Fibroblast of mammary gland (primary cell): ENCODE data around the gene GAS1.

Source experiments
- DNase-seq: peaks from one replicate; pipeline ENCODE4 v3.0.0-alpha.2; 2010; ENCODE audit warnings: low read depth
- H3K4me3 ChIP-seq: 2 replicates; pipeline ENCODE4 v1.5.1; 2011; ENCODE audit warnings: low read depth, mild to moderate bottlenecking, low read length, moderate library complexity; ENCODE audit not compliant: control insufficient read depth
- TF ChIP-seq, protein P1 (sequence below): conservative IDR thresholded peaks from 2 replicates; pipeline ENCODE4 v1.5.1; 2011; ENCODE audit warnings: low read depth, low read length, inconsistent platforms; ENCODE audit not compliant: control insufficient read depth, insufficient read depth

The GAS1 gene

GRCh38 chr9:86978413-86978812 is 31.1 kb upstream of the GAS1 start:
- no peak overlapping the region for H3K4me3 ChIP-seq
- peak; percentile 88 for DNase-seq
- TF ChIP-seq, protein P1, sequence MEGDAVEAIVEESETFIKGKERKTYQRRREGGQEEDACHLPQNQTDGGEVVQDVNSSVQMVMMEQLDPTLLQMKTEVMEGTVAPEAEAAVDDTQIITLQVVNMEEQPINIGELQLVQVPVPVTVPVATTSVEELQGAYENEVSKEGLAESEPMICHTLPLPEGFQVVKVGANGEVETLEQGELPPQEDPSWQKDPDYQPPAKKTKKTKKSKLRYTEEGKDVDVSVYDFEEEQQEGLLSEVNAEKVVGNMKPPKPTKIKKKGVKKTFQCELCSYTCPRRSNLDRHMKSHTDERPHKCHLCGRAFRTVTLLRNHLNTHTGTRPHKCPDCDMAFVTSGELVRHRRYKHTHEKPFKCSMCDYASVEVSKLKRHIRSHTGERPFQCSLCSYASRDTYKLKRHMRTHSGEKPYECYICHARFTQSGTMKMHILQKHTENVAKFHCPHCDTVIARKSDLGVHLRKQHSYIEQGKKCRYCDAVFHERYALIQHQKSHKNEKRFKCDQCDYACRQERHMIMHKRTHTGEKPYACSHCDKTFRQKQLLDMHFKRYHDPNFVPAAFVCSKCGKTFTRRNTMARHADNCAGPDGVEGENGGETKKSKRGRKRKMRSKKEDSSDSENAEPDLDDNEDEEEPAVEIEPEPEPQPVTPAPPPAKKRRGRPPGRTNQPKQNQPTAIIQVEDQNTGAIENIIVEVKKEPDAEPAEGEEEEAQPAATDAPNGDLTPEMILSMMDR: no peak

DNA sequence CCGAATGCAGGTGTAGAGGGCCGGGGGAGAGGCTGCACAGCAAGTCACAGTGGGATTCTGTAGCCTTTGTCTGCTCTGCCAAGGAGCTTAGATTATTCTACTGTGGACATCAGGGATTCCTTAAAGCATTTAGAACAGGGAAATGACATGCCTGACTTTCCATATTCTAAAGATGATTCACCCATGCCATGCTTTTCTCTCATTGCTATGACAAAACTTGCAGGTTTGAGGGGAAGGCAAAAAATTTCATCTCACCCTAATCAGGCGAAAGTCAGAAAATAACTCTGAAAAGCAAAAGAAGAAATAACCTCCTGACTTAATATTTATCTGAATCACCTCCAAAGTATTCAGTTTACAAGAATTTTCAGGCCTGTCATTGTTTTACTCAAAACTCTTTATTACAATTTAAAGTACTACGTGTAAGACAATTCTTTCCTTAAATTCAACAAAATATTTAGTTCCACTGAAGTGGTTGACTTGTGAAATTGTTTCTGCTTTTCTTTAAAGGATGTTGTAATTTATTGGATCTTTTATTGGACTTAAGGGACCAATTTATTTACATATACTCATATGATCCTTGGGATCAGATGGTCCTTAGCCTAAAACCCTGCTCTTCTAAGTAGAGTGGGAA is 30.0 kb upstream of the GAS1 start:
- peak; percentile 63 for DNase-seq
- TF ChIP-seq, protein P1: no peak
- H3K4me3 ChIP-seq: no peak overlapping the region

DNA sequence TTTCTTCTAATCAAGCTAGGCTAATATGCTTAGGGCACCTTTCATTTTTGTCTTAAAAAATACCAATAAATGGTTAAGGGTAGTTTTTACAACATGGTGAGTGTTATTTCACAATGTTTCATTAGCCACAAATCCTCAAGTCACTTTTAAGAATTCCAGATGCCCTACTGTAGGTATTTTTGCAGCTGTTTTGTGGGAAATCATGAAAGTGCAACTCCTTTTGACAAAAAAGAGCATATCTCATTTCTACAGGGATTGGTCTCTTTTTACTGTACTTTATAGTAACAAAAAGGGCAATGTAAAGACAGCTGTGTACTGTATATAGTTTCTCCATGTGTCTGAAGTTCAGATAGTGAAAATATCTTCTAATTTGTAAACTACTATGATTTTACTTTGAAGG is 28.3 kb upstream of the GAS1 start:
- TF ChIP-seq, protein P1: no peak
- H3K4me3 ChIP-seq: no peak overlapping the region
- DNase-seq: peak; percentile 63

DNA sequence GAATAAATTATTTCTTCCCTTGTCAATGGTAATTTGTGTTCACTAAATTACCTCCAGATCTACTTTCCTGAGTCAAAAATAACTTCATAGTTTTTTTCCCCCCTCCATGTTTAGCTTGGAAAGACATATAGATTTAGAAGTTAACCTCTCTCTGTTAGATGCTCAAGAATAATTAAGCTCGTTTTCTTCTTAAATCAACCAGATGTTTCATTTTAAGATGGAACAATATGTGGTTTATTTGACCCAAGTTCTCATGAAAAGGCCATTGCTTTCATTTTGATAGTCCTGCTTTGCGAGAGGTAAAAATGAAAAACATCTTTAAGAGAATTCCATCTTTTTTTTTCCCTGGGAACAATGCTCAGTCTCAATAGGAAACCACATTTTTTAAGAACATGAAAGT is 27.7 kb upstream of the GAS1 start:
- H3K4me3 ChIP-seq: no peak overlapping the region

GRCh38 chr9:86974421-86974820 is 27.1 kb upstream of the GAS1 start:
- no peak overlapping the region for H3K4me3 ChIP-seq
- TF ChIP-seq, protein P1: peak; percentile 28
- DNase-seq: peak; percentile 84

More for the DNA sequence above, 27.7 kb upstream of the GAS1 start:
- TF ChIP-seq, protein P1: no peak
- DNase-seq: no peak

- DNase-seq: no peak
- H3K4me3 ChIP-seq: no peak overlapping the region
- TF ChIP-seq, protein P1: no peak
Measured at GRCh38 chr9:86971742-86972141, 24.4 kb upstream of the GAS1 start.

DNA sequence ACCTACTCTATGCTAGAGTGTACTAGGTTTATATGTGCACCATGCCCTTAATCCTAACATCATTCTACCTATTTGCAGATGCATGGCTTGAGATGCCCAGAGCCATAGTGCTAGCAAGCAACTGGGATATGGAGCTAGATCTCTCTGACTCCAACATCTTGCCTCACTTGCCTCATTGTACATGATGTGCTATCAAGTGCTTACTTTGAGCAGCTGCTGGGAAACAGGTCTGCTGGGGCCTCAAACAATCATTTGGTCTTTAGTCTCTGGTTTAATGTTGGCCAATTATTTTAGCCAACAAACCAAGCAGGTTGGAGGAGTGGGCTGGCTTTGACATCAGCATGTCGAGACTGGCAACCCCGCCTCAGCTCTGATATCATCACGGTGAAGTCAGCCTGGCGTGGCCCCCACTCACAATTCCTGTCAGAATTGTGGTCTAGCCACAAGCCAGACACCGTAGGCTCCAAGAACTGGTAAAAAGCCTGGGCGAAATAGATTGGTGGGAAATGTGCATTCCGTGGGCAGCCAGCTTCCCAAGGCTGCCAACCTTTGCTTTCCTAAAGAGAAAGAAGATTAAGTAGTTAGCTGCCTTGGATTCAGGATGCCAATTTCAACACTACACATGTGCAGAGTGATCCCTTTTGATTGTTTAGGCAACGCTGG is 21.1 kb upstream of the GAS1 start:
- H3K4me3 ChIP-seq: no peak overlapping the region
- DNase-seq: peak; percentile 57
- TF ChIP-seq, protein P1: no peak
